Mesodermal cell (in vitro differentiated cells): ENCODE results near the gene NLRC3.

Source experiments
- H3K27ac ChIP-seq: 2 replicates; pipeline ENCODE4 v1.7.0; 2013; ENCODE audit warnings: mild to moderate bottlenecking, low read depth, low read length, moderate library complexity; ENCODE audit not compliant: severe bottlenecking
- H3K36me3 ChIP-seq: 2 replicates; pipeline ENCODE4 v1.7.1; 2013; ENCODE audit warnings: mild to moderate bottlenecking, low read length, moderate library complexity; ENCODE audit not compliant: control insufficient read depth, insufficient read depth
- H3K4me1 ChIP-seq: one replicate; pipeline ENCODE4 v1.7.1; 2013; ENCODE audit warnings: mild to moderate bottlenecking, low read length; ENCODE audit not compliant: insufficient read depth, control insufficient read depth, poor library complexity, severe bottlenecking
- H3K4me3 ChIP-seq: 2 replicates; pipeline ENCODE4 v1.7.0; 2013; ENCODE audit warnings: low read length, control low read depth, mild to moderate bottlenecking; ENCODE audit not compliant: insufficient read depth, poor library complexity, severe bottlenecking; ENCODE audit errors: extremely low read depth
- H3K9me3 ChIP-seq: 2 replicates; pipeline ENCODE4 v1.7.1; 2013; ENCODE audit warnings: mild to moderate bottlenecking, low read length, moderate library complexity; ENCODE audit not compliant: control insufficient read depth
- WGBS, 2 experiments: methylation state at CpG; one replicate each; pipeline ENCODE4 v1.1.5; 2013; ENCODE audit warnings: missing lambda C conversion rate in 2 of 2; ENCODE audit not compliant: insufficient coverage in 2 of 2; 5-methylcytosine and 5-hydroxymethylcytosine counted together

Gene NLRC3

GRCh38 chr16:3546986-3547682 lies 30.1 kb downstream of the NLRC3 start:
- no peaks in the 10 kb centered on the region for H3K4me1 ChIP-seq
- WGBS, 2 experiments, result 89 to 90% methylated on average over 10 to 13 of the region's 15 CpGs
- no peak overlapping the region for H3K4me3 ChIP-seq
- H3K27ac ChIP-seq, result no peak overlapping the region
- H3K9me3 ChIP-seq, result no peaks in the 10 kb centered on the region
- H3K36me3 ChIP-seq, result no peaks in the 10 kb centered on the region

DNA sequence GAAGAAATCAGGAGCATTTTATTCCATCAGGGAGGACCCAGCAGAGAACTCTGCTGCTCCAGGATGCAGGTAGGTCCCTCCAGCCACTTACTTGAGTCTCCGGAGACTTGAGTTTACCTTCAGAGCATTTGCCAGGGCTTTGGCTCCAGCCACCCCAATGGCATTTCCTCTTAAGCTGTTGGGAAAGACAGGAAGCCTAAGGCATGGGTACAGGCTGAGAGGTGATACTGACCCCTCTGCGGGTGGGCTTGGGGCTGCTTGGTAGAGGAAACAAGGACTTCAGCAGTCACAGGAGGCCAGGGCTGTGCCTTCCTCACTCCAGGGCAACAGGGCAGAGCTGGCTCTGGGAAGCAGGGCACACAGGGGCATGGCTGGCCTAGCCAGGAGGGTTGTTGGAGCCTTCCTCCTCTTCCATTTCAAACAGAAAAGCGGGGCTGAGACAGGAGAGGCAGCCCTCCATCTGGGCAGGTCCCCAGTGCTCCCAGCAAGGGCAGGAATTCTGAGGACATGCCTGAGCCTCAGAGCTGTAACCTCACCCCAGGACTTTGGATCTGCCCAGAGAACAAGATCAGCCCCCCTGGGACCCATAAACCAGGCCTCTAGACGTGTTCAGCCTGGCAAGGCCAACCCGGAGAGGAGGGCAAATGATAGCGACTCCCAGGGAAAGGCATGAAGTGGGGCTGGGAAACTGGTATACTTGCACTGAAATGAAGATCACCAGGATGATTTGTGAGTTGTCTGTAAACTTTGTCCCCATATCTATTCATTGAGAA lies 34.4 kb downstream of the NLRC3 start:
- H3K4me1 ChIP-seq, result no peaks in the 10 kb centered on the region
- WGBS, 2 experiments, result 76 to 92% methylated on average over 5 of the region's 6 CpGs
- no peak overlapping the region for H3K4me3 ChIP-seq
- H3K36me3 ChIP-seq, result peaks cover 12% of the 10 kb centered on the region
- H3K9me3 ChIP-seq, result no peaks in the 10 kb centered on the region
- H3K27ac ChIP-seq, result no peak overlapping the region

DNA sequence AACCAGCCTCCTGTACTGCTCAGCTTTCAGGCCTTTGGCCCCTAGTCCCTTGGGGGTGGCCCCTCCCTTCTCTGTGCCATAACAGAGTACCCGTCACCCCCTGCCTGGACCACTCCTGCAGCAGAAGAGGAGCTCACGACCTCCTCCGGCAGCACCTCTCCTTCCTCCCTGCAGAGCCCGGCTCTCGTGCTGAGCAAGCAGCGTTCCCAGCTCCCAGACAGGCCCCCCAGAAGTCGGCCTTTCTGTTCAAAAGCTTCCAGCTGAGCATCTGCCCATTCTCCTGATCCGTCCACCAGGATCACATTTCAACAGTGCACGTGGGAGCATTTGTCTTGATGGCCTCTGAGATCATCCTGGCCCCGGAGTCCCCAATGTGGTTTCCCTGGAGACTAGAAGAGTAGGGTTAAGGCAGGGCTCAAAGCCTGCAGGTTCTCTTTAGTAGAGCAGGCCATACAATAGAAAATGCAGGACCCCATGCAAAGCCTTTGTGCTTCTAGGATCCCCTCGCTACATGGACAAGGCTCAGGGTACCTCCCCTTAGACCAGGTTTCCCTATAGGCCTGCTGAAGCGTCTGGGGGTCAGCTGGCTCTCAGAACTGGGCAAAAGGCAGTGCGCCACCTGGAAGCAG lies 35.6 kb downstream of the NLRC3 start:
- Histone ChIP-seq H3K4me1 (no peaks in the 10 kb centered on the region), H3K9me3 (no peaks in the 10 kb centered on the region), H3K4me3 (no peak overlapping the region), H3K27ac (no peak overlapping the region), H3K36me3 (peaks cover 19% of the 10 kb centered on the region)
- WGBS, 2 experiments, result 72 to 80% methylated on average over 7 to 11 of the region's 13 CpGs

- Histone ChIP-seq H3K4me1 (no peaks in the 10 kb centered on the region), H3K4me3 (no peak overlapping the region), H3K27ac (no peak overlapping the region), H3K9me3 (no peaks in the 10 kb centered on the region), H3K36me3 (peaks cover 43% of the 10 kb centered on the region)
- WGBS, 2 experiments, result 80 to 100% methylated on average over 1 to 3 of the region's 4 CpGs
These were observed 39.0 kb downstream of the NLRC3 start for GRCh38 chr16:3538222-3538621.

GRCh38 chr16:3536851-3537250 lies 40.4 kb downstream of the NLRC3 start:
- H3K4me1 ChIP-seq, result no peaks in the 10 kb centered on the region
- WGBS, 2 experiments, result 86 to 88% methylated on average over 2 to 3 of the region's 4 CpGs

DNA sequence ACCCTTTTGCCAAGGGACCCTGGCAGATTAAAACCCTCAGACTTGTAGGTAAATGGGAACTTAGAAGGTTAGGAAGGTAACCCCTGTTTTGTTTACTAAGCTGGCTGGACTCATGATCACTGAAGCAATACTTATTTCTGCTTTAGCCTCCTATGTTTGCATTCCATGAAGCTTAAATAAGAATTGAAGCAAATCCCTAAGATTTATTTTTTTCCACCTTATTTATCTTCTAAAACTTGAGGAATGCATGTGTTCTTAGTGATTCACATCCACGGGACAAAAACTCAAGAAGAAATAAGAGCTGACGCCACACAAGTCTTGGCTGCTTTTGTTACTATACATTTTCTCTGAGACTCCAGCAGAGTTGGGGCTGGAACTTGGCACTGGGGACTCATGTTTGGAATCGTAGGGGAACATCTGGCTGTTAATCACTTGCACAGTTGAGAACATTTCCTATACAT lies 40.9 kb downstream of the NLRC3 start:
- WGBS, 2 experiments, result 100% methylated on average over 2 to 3 of the region's 3 CpGs
- no peak overlapping the region for H3K4me3 ChIP-seq
- H3K27ac ChIP-seq, result no peak overlapping the region
- H3K4me1 ChIP-seq, result no peaks in the 10 kb centered on the region
- H3K36me3 ChIP-seq, result peaks cover 62% of the 10 kb centered on the region
- H3K9me3 ChIP-seq, result no peaks in the 10 kb centered on the region

More at GRCh38 chr16:3536851-3537250, 40.4 kb downstream of the NLRC3 start:
- no peak overlapping the region for H3K4me3 ChIP-seq
- no peak overlapping the region for H3K27ac ChIP-seq
- peaks cover 56% of the 10 kb centered on the region for H3K36me3 ChIP-seq
- no peaks in the 10 kb centered on the region for H3K9me3 ChIP-seq

DNA sequence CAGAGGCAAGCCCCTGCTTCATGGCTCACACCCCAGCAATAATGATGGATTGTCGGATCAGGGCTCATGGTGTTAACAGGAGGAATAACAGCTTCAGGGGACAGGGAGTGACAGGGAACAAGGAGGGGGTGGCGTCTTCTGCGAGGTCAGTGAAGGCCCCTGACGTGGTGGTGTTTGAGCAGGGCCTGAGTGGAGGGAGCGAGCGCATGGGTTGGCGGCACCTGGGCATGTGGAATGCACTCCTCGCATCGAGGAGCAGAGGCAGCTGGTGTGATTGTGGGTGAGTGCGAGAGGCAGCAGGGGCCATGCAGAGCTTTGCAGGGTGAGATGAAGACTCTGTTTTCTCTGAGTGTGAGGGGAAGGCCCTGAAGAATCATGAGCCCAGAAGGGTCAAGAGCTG lies 43.1 kb downstream of the NLRC3 start:
- Histone ChIP-seq H3K4me1 (no peaks in the 10 kb centered on the region), H3K36me3 (peaks cover 63% of the 10 kb centered on the region), H3K27ac (no peak overlapping the region), H3K9me3 (no peaks in the 10 kb centered on the region), H3K4me3 (no peak overlapping the region)
- 94 to 100% methylated on average over 10 of the region's 10 CpGs for WGBS, 2 experiments

DNA sequence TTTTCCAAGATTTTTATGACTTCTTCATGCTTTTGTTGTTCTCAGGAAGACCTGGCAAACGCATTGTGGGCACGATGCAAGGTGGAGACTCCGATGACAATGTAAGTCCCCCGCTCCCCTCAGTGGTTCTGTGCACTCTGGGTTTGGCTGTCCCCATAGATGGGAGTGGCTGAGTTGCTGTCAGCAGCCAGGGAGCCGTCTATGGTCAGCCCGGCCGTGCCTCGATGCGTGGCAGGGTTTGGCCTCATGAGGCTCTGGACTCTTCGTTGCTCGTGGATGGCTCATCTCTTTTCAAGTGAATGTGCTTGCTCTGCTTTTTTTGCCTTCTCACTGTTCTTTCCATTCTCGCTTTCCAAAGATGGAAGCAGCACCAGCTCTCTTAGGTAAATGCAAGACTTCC lies 44.5 kb downstream of the NLRC3 start:
- 95 to 100% methylated on average over 11 of the region's 12 CpGs for WGBS, 2 experiments
- Histone ChIP-seq H3K27ac (no peak overlapping the region), H3K4me3 (no peak overlapping the region), H3K36me3 (peaks cover 73% of the 10 kb centered on the region), H3K4me1 (no peaks in the 10 kb centered on the region), H3K9me3 (peaks cover 1% of the 10 kb centered on the region)

DNA sequence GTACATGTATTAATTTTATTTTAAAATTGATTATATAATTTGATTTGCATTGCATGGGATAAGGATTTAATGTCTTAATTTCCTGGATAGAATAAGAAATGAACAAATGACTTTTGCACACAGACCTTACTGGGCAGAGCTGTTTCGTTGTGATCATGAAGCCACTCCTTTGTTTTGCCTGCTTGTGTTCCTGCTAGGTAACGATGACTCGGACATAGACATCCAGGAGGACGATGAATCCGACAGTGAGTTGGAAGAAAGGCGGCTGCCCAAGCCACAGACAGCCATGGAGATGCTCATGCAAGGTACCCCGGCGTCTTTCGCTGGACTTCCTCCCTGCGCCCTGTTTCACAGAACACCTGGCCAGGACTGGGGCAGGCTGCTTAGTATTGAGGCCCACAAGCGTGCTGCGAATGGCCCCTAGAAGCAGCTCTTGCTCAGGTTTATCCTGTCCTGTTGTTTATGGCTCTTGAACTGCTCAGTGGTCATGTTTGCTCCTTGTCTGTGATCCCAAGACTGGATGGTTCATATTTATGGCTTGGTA lies 46.8 kb downstream of the NLRC3 start:
- H3K27ac ChIP-seq, result no peak overlapping the region
- peaks cover 5% of the 10 kb centered on the region for H3K9me3 ChIP-seq
- no peak overlapping the region for H3K4me3 ChIP-seq
- peaks cover 66% of the 10 kb centered on the region for H3K36me3 ChIP-seq
- H3K4me1 ChIP-seq, result no peaks in the 10 kb centered on the region
- 91 to 97% methylated on average over 10 to 12 of the region's 12 CpGs for WGBS, 2 experiments

DNA sequence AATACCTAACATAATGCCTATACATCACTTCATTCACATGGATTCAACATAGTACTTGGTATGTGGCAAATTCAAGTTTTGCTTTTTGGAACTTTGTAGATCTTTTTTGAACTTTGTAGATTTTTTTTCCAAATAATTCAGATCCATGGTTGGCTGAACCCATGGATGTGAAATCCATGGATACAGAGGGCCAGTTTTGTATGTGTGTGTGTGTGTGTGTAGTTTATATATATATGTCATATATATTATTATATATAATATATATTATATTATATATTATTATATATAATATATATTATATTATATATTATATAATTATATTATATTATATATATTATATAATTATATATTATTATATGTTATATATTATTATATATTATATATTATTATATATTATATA lies 48.0 kb downstream of the NLRC3 start:
- H3K4me1 ChIP-seq, result no peaks in the 10 kb centered on the region
- peaks cover 5% of the 10 kb centered on the region for H3K9me3 ChIP-seq
- H3K27ac ChIP-seq, result no peak overlapping the region
- H3K4me3 ChIP-seq, result no peak overlapping the region
- peaks cover 68% of the 10 kb centered on the region for H3K36me3 ChIP-seq
